ENCODE results near the gene ZNF182. TPM values are rescaled to one million over a fixed set of nuclear protein-coding genes. Genes with fewer than 3 reads are reported as not detected.
A peak's percentile ranks its signal among the peaks of the same experiment; 100 is the strongest.
"Not testable (repeated sequence)": the region's sequence is repeated elsewhere in the genome, so short reads cannot be mapped to it uniquely, and the experiment has no call there.

The ZNF182 gene
- total RNA-seq, 3 donors from 2014 or later = 4.5 to 7.2 (median 6.9) TPM

DNA sequence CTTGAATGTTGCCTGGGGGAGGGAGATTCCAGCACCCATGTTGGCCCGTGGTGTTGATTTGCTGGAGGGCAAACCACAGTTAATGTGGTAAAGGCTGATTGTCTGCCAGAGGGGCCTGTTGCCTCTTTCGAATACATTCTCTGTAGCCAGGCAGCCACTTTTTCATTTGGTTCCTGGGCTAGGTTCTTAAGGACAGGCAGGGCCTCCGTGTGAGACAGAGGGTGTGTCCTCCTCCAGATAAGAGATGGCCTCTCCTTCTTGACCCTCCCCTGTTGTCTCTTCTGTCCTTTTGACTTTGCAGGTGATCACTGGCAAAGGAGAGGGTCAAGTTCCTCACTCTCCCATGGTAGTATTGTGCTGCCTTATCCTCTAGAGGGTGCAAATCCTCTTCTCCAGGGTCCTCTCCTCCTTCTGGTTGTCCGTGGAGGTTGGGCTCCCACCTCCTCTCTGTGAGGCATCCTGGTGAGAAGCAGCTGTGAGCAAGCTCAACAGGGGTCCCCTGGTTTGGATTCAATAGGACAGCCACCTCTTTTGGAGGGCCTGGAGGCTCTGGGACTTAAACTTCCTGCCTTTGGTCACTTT, 44.9 kb downstream of the ZNF182 start:
- intact Hi-C loops (cut with DNase I; ENCODE audit: low total_unique reads) = no loop called here
- TF ChIP-seq POLR2A (IDR thresholded peaks at IDR 0.05) = no peak
- TF ChIP-seq POLR2AphosphoS5 (IDR thresholded peaks at IDR 0.05) = no peak
- no peak for TF ChIP-seq CTCF (IDR thresholded peaks at IDR 0.05)
- no peak overlapping the region for H3K4me3 ChIP-seq
- no peaks in the 10 kb centered on the region for H3K36me3 ChIP-seq
- peaks cover 0 to 4% of the 10 kb centered on the region in 2 donors for H3K27me3 ChIP-seq
- no peak overlapping the region for H3K27ac ChIP-seq
- no peak for DNase-seq (ENCODE audit: low spot score in 2 of 2)
- H3K4me1 ChIP-seq = no peaks in the 10 kb centered on the region
- no peaks in the 10 kb centered on the region for H3K9me3 ChIP-seq

- H3K4me1 ChIP-seq; H3K36me3 ChIP-seq; H3K9me3 ChIP-seq; H3K27me3 ChIP-seq; intact Hi-C loops (cut with DNase I; ENCODE audit: low total_unique reads); H3K4me3 ChIP-seq; DNase-seq (ENCODE audit: low spot score in 2 of 2); H3K27ac ChIP-seq: not testable (repeated sequence)
These were observed 45.6 kb downstream of the ZNF182 start for GRCh38 chrX:47958206-47958605.

DNA sequence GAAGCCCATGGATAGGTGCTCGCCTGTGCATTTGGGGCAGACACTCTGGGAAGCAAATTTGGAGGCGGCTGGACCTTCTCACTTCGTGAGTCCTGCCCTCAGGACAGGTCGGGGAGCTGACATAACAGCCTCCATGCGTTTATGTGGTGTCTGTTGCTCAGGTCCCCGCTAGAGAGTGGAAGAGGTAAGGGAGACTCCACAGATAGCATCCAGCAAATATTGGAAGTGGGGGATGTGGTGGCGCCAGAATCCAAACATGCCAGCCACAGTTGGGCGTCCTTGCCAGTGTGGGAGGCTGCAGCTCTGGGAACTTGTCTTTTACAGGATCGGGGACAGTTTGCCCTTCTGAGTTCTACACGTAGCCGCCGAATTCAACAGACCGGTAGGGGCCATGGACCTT, 47.8 kb downstream of the ZNF182 start:
- peaks cover 0 to 4% of the 10 kb centered on the region in 2 donors for H3K27me3 ChIP-seq
- H3K9me3 ChIP-seq = peaks cover 0 to 13% of the 10 kb centered on the region in 2 donors
- H3K4me1 ChIP-seq = no peaks in the 10 kb centered on the region
- intact Hi-C loops (cut with DNase I; ENCODE audit: low total_unique reads) = no loop called here
- no peak for TF ChIP-seq POLR2A (IDR thresholded peaks at IDR 0.05)
- no peak for TF ChIP-seq CTCF (IDR thresholded peaks at IDR 0.05)
- no peak for TF ChIP-seq POLR2AphosphoS5 (IDR thresholded peaks at IDR 0.05)
- peak in 1 of 2 donors; percentile 54 for DNase-seq (ENCODE audit: low spot score in 2 of 2)
- no peaks in the 10 kb centered on the region for H3K36me3 ChIP-seq
- H3K4me3 ChIP-seq = no peak overlapping the region
- no peak overlapping the region for H3K27ac ChIP-seq

- intact Hi-C loops (cut with DNase I; ENCODE audit: low total_unique reads); H3K4me1 ChIP-seq: not testable (repeated sequence)
These were observed 48.5 kb downstream of the ZNF182 start for GRCh38 chrX:47955295-47955694.

DNA sequence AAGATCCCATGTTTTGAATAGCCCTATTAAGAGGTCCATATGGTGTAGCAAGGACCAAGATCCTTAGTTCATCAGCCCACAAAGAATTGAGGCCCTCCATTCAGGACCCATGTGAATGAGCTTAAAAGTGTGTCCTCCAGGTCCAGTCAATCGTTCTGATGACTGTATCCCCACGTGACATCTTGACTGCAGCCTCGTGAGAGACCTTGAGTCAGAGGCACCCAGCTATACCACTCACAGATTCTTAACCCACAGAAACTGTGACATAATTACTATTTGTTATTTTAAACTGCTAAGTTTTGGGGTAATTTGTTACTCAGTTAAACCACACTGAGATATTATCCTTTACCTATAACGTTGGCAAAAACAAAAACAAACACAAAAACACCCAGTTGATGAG, 62.4 kb downstream of the ZNF182 start:
- H3K27me3 ChIP-seq = no peaks in the 10 kb centered on the region
- DNase-seq (ENCODE audit: low spot score in 2 of 2) = no peak
- H3K4me3 ChIP-seq = no peak overlapping the region
- H3K4me1 ChIP-seq = no peaks in the 10 kb centered on the region
- no peak overlapping the region for H3K27ac ChIP-seq
- TF ChIP-seq CTCF (IDR thresholded peaks at IDR 0.05) (no peak), POLR2A (IDR thresholded peaks at IDR 0.05) (no peak), POLR2AphosphoS5 (IDR thresholded peaks at IDR 0.05) (no peak)
- no peaks in the 10 kb centered on the region for H3K36me3 ChIP-seq
- peaks cover 0 to 18% of the 10 kb centered on the region in 2 donors for H3K9me3 ChIP-seq
- intact Hi-C loops (cut with DNase I; ENCODE audit: low total_unique reads) = no loop called here

More at GRCh38 chrX:47955295-47955694, 48.5 kb downstream of the ZNF182 start:
- not testable (repeated sequence) for H3K27me3 ChIP-seq; DNase-seq (ENCODE audit: low spot score in 2 of 2); H3K36me3 ChIP-seq; H3K27ac ChIP-seq; H3K4me3 ChIP-seq
- H3K9me3 ChIP-seq = peaks cover 0 to 21% of the 10 kb centered on the region in 2 donors

GRCh38 chrX:47940448-47940847, 63.3 kb downstream of the ZNF182 start:
- Histone ChIP-seq H3K27ac (no peak overlapping the region), H3K4me3 (no peak overlapping the region), H3K36me3 (no peaks in the 10 kb centered on the region), H3K4me1 (no peaks in the 10 kb centered on the region), H3K9me3 (peaks cover 0 to 18% of the 10 kb centered on the region in 2 donors), H3K27me3 (no peaks in the 10 kb centered on the region)
- no peak for TF ChIP-seq POLR2A (IDR thresholded peaks at IDR 0.05)
- no peak for TF ChIP-seq POLR2AphosphoS5 (IDR thresholded peaks at IDR 0.05)
- no peak for TF ChIP-seq CTCF (IDR thresholded peaks at IDR 0.05)
- intact Hi-C loops (cut with DNase I; ENCODE audit: low total_unique reads) = no loop called here
- no peak for DNase-seq (ENCODE audit: low spot score in 2 of 2)

Measured in breast epithelium (tissue), 4 donors.